Epithelial cell of proximal tubule (primary cell): Measurements from ENCODE around the gene PDGFA. TPM values are rescaled to one million over a fixed set of nuclear protein-coding genes. Genes with fewer than 3 reads are reported as not detected.

Experiments used
- DNase-seq: peaks from one replicate; pipeline ENCODE4 v3.0.0-alpha.2; 2011; ENCODE audit warnings: low read depth
- H3K4me3 ChIP-seq: 2 replicates; pipeline ENCODE4 v1.5.1; 2011; ENCODE audit warnings: low read depth, mild to moderate bottlenecking, low read length
- CTCF ChIP-seq: conservative IDR thresholded peaks from 2 replicates; pipeline ENCODE4 v1.5.1; 2012; ENCODE audit warnings: low read depth, mild to moderate bottlenecking, low read length
- total RNA-seq: library from RNA; depleted of rRNA; stranded (reverse); fragments of >200 nt; gene quantifications from 2 replicates; pipeline ENCODE4 v1.2.3, GENCODE V29; 2015

The PDGFA gene
- total RNA-seq, 1 donor from 2014 or later, result 27.3 TPM

- H3K4me3 ChIP-seq, result no peak overlapping the region
- DNase-seq, result no peak
- no peak for TF ChIP-seq CTCF
Observed at GRCh38 chr7:550881-551614, 31.4 kb upstream of the PDGFA start.

GRCh38 chr7:549891-550625 is 30.4 kb upstream of the PDGFA start:
- DNase-seq, result no peak
- H3K4me3 ChIP-seq, result no peak overlapping the region
- TF ChIP-seq CTCF, result no peak

- TF ChIP-seq CTCF, result no peak
Observed at GRCh38 chr7:549066-549890, 29.6 kb upstream of the PDGFA start.

GRCh38 chr7:548401-548800 is 28.8 kb upstream of the PDGFA start:
- no peak overlapping the region for H3K4me3 ChIP-seq
- DNase-seq, result no peak
- no peak for TF ChIP-seq CTCF

More at GRCh38 chr7:549066-549890, 29.6 kb upstream of the PDGFA start:
- H3K4me3 ChIP-seq, result no peak overlapping the region
- no peak for DNase-seq

GRCh38 chr7:545470-545869 is 25.8 kb upstream of the PDGFA start:
- DNase-seq, result no peak
- TF ChIP-seq CTCF, result no peak
- no peak overlapping the region for H3K4me3 ChIP-seq

DNA sequence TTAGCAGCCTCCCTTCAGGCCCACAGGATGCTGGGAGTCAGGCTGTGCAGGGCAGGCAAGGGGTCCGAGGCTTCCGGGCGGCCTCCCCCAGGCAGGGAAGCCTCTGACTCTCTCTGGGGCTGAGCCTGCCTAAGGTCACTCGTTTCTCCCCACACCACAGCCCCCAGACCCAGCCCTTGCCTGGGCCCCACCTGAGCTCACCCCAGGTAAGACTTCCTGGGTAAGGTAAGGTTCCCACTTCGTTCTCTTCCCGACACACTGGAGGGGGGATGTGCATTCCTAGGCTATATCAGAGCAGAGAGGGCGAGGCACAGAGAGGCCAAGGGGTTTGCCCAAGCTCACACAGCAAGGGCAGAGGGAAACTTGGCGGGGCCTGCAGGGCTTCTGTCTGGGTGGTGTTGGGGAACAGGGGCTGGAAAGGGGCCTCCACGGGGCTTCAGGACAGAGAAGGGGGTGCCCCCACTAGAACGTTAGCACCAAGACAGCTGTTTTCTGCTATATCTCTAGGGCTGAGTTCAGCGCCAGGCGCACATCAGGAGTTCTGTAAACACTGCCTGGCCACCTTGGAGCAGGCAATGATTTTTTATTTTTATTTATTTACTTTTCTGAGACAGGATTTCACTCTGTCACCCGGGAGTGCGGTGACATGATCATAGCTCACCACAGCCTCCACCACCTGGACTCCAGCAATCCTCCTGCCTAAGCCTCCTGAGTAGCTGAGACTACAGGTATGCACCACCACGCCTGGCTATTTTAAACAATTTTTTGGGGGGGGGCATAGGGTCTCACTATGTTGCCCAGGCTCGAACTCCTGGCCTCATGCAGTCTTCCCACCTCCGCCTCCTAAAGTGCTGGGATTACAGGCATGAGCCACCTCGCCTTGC is 24.9 kb upstream of the PDGFA start:
- TF ChIP-seq CTCF, result no peak
- no peak for DNase-seq
- H3K4me3 ChIP-seq, result no peak overlapping the region
